ENCODE data around the gene TFF3.

The TFF3 gene

GRCh38 chr21:42315296-42315891 is at the start of gene TFF3:
TSS of gene TFF3 (minus strand) at chr21:42315409. CDS start at chr21:42315374, 35 bp downstream.
- no peaks in the 10 kb centered on the region for H3K27me3 ChIP-seq (ENCODE audit: insufficient read depth, low read length, poor library complexity, severe bottlenecking)
- no peak within 1 kb of the TSS for H2AFZ ChIP-seq (ENCODE audit: low read length)
- no peaks in the 10 kb centered on the region; the same call in 1 of the 2 replicates for H3F3A ChIP-seq (ENCODE audit: low read depth)
- H3K4me3 ChIP-seq (ENCODE audit: low read length, poor library complexity, severe bottlenecking): no peak within 1 kb of the TSS
- no peaks in the 10 kb centered on the region for H4K20me1 ChIP-seq (ENCODE audit: insufficient read depth, low read length, poor library complexity, severe bottlenecking)
- no peak for TF ChIP-seq CTCF (conservative IDR thresholded peaks at IDR 0.05; ENCODE audit: low read length)
- TF ChIP-seq EZH2phosphoT487 (IDR thresholded peaks at IDR 0.05; ENCODE audit: borderline replicate concordance): no peak
- no peaks in the 10 kb centered on the region for H3K9me2 ChIP-seq (replicated peaks; ENCODE audit: low read depth, low read length)
- no peaks in the 10 kb centered on the region for H3K36me3 ChIP-seq (ENCODE audit: insufficient read depth, low read length)
- no peaks in the 10 kb centered on the region for H3K79me2 ChIP-seq (ENCODE audit: insufficient read depth, low read length)
- peaks cover 55% of the 10 kb centered on the region for H3K4me1 ChIP-seq (ENCODE audit: insufficient read depth, low read length, poor library complexity, severe bottlenecking)
- H3K9ac ChIP-seq (ENCODE audit: low read depth, low read length, poor library complexity, severe bottlenecking): no peak within 1 kb of the TSS
- no peaks in the 10 kb centered on the region for H3K9me3 ChIP-seq (ENCODE audit: insufficient read depth, low read depth, low read length)
- no peak within 1 kb of the TSS for H3K4me2 ChIP-seq (ENCODE audit: low read depth, low read length, poor library complexity, severe bottlenecking)

GRCh38 chr21:42364304-42364865 is 49.2 kb upstream of the TFF3 start:
- H3F3A ChIP-seq (ENCODE audit: low read depth): no peaks in the 10 kb centered on the region
- H3K9me2 ChIP-seq (replicated peaks; ENCODE audit: low read depth, low read length): no peaks in the 10 kb centered on the region
- H3K4me3 ChIP-seq (ENCODE audit: low read length, poor library complexity, severe bottlenecking): no peak overlapping the region
- no peaks in the 10 kb centered on the region for H3K27me3 ChIP-seq (ENCODE audit: insufficient read depth, low read length, poor library complexity, severe bottlenecking)
- H4K20me1 ChIP-seq (ENCODE audit: insufficient read depth, low read length, poor library complexity, severe bottlenecking): no peaks in the 10 kb centered on the region
- H3K79me2 ChIP-seq (ENCODE audit: insufficient read depth, low read length): no peaks in the 10 kb centered on the region
- H3K9ac ChIP-seq (ENCODE audit: low read depth, low read length, poor library complexity, severe bottlenecking): no peak overlapping the region
- no peak overlapping the region for H2AFZ ChIP-seq (ENCODE audit: low read length)
- TF ChIP-seq EZH2phosphoT487 (IDR thresholded peaks at IDR 0.05; ENCODE audit: borderline replicate concordance) (no peak), CTCF (conservative IDR thresholded peaks at IDR 0.05; ENCODE audit: low read length) (no peak)
- H3K4me1 ChIP-seq (ENCODE audit: insufficient read depth, low read length, poor library complexity, severe bottlenecking): peaks cover 22% of the 10 kb centered on the region
- no peak overlapping the region for H3K4me2 ChIP-seq (ENCODE audit: low read depth, low read length, poor library complexity, severe bottlenecking)
- H3K9me3 ChIP-seq (ENCODE audit: insufficient read depth, low read depth, low read length): no peaks in the 10 kb centered on the region
- H3K36me3 ChIP-seq (ENCODE audit: insufficient read depth, low read length): no peaks in the 10 kb centered on the region

- peaks cover 22% of the 10 kb centered on the region for H3K4me1 ChIP-seq (ENCODE audit: insufficient read depth, low read length, poor library complexity, severe bottlenecking)
- H3K27me3 ChIP-seq (ENCODE audit: insufficient read depth, low read length, poor library complexity, severe bottlenecking): no peaks in the 10 kb centered on the region
- no peaks in the 10 kb centered on the region for H3F3A ChIP-seq (ENCODE audit: low read depth)
- no peak overlapping the region for H3K9ac ChIP-seq (ENCODE audit: low read depth, low read length, poor library complexity, severe bottlenecking)
- H3K4me3 ChIP-seq (ENCODE audit: low read length, poor library complexity, severe bottlenecking): no peak overlapping the region
- TF ChIP-seq CTCF (conservative IDR thresholded peaks at IDR 0.05; ENCODE audit: low read length) (no peak), EZH2phosphoT487 (IDR thresholded peaks at IDR 0.05; ENCODE audit: borderline replicate concordance) (no peak)
- H3K4me2 ChIP-seq (ENCODE audit: low read depth, low read length, poor library complexity, severe bottlenecking): no peak overlapping the region
- H3K36me3 ChIP-seq (ENCODE audit: insufficient read depth, low read length): no peaks in the 10 kb centered on the region
- no peak overlapping the region for H2AFZ ChIP-seq (ENCODE audit: low read length)
- H3K79me2 ChIP-seq (ENCODE audit: insufficient read depth, low read length): no peaks in the 10 kb centered on the region
- H3K9me3 ChIP-seq (ENCODE audit: insufficient read depth, low read depth, low read length): no peaks in the 10 kb centered on the region
- H4K20me1 ChIP-seq (ENCODE audit: insufficient read depth, low read length, poor library complexity, severe bottlenecking): no peaks in the 10 kb centered on the region
- H3K9me2 ChIP-seq (replicated peaks; ENCODE audit: low read depth, low read length): no peaks in the 10 kb centered on the region
Measured at GRCh38 chr21:42363312-42363711, 48.1 kb upstream of the TFF3 start.
